Hepatocyte (in vitro differentiated cells): ENCODE results near the gene CAPG. TPM values are rescaled to one million over a fixed set of nuclear protein-coding genes. Genes with fewer than 3 reads are reported as not detected.
A peak's percentile ranks its signal among the peaks of the same experiment; 100 is the strongest.

Source experiments
- DNase-seq: peaks from one replicate; pipeline ENCODE4 v3.0.0-alpha.2; 2016; ENCODE audit warnings: low spot score
- H2AFZ ChIP-seq: fragments of 200-600 bp; sonication (generic); 2 replicates; pipeline ENCODE4 v1.6.0; 2016; ENCODE audit warnings: antibody characterized with exemption, mild to moderate bottlenecking
- H3K27ac ChIP-seq: fragments of 200-600 bp; sonication (generic); 2 replicates; pipeline ENCODE4 v1.5.1; 2016; ENCODE audit warnings: mild to moderate bottlenecking
- H3K27me3 ChIP-seq: fragments of 200-600 bp; sonication (generic); 2 replicates; pipeline ENCODE4 v1.6.1; 2016
- H3K36me3 ChIP-seq: fragments of 200-600 bp; sonication (generic); replicated peaks from 2 replicates; pipeline ENCODE4 v1.5.1; 2016; ENCODE audit warnings: low read depth; ENCODE audit not compliant: insufficient read depth
- H3K4me1 ChIP-seq: fragments of 200-600 bp; sonication (generic); 2 replicates; pipeline ENCODE4 v1.5.1; 2016; ENCODE audit warnings: mild to moderate bottlenecking, moderate library complexity; ENCODE audit not compliant: insufficient read depth
- H3K4me2 ChIP-seq: fragments of 200-600 bp; sonication (generic); 2 replicates; pipeline ENCODE4 v1.6.0; 2016
- H3K4me3 ChIP-seq: fragments of 200-600 bp; sonication (generic); 2 replicates; pipeline ENCODE4 v1.5.1; 2016; ENCODE audit warnings: mild to moderate bottlenecking
- H3K79me2 ChIP-seq: fragments of 200-600 bp; sonication (generic); 2 replicates; pipeline ENCODE4 v1.6.0; 2017; ENCODE audit warnings: mild to moderate bottlenecking
- H3K9me2 ChIP-seq: fragments of 200-600 bp; sonication (generic); replicated peaks from 2 replicates; pipeline ENCODE4 v1.6.0; 2017; ENCODE audit warnings: mild to moderate bottlenecking; ENCODE audit not compliant: insufficient read depth
- H3K9me3 ChIP-seq: fragments of 200-600 bp; sonication (generic); 2 replicates; pipeline ENCODE4 v1.5.1; 2016; ENCODE audit warnings: low read depth, mild to moderate bottlenecking
- H4K20me1 ChIP-seq: fragments of 200-600 bp; sonication (generic); 2 replicates; pipeline ENCODE4 v1.6.0; 2016; ENCODE audit warnings: mild to moderate bottlenecking; ENCODE audit not compliant: insufficient read depth, poor library complexity, severe bottlenecking
- EZH2 ChIP-seq: fragments of 200-600 bp; sonication (generic); IDR thresholded peaks from 2 replicates; pipeline ENCODE4 v1.6.1; 2016; ENCODE audit warnings: antibody characterized with exemption, mild to moderate bottlenecking, borderline replicate concordance
- EZH2phosphoT487 ChIP-seq: fragments of 200-600 bp; sonication (generic); IDR thresholded peaks from one replicate; pipeline ENCODE4 v1.6.1; 2018; ENCODE audit warnings: antibody characterized with exemption, mild to moderate bottlenecking, low read depth, moderate library complexity; ENCODE audit not compliant: unreplicated experiment, severe bottlenecking
- WGBS: methylation state at CpG from one replicate; pipeline ENCODE4 v1.1.6; 2016; ENCODE audit warnings: low lambda C conversion rate; ENCODE audit errors: missing lambda C conversion rate; 5-methylcytosine and 5-hydroxymethylcytosine counted together
- polyA plus RNA-seq: library from polyadenylated mRNA; unstranded; fragments of >200 nt; fragmentation: Nextera tagmentation; extraction: Ambion mirVana; gene quantifications from 2 replicates; pipeline ENCODE4 v1.2.1, GENCODE V29; 2016
- small RNA-seq: library from RNA; depleted of rRNA; stranded (forward); fragments of <200 nt; gene quantifications from one replicate; pipeline ENCODE3, GENCODE V24; 2014
- total RNA-seq: library from RNA; depleted of rRNA; stranded (reverse); fragments of >200 nt; gene quantifications from 2 replicates; pipeline ENCODE4 v1.2.3, GENCODE V29; 2014
- TF ChIP-seq, protein P1 (sequence below): fragments of 200-600 bp; sonication (generic); IDR thresholded peaks from 2 replicates; pipeline ENCODE4 v1.5.1; 2016; ENCODE audit warnings: antibody characterized with exemption, mild to moderate bottlenecking; ENCODE audit not compliant: poor library complexity

The CAPG gene
- total and polyA plus RNA-seq, 2 experiments from 2014 or later: 108 to 172 TPM

DNA sequence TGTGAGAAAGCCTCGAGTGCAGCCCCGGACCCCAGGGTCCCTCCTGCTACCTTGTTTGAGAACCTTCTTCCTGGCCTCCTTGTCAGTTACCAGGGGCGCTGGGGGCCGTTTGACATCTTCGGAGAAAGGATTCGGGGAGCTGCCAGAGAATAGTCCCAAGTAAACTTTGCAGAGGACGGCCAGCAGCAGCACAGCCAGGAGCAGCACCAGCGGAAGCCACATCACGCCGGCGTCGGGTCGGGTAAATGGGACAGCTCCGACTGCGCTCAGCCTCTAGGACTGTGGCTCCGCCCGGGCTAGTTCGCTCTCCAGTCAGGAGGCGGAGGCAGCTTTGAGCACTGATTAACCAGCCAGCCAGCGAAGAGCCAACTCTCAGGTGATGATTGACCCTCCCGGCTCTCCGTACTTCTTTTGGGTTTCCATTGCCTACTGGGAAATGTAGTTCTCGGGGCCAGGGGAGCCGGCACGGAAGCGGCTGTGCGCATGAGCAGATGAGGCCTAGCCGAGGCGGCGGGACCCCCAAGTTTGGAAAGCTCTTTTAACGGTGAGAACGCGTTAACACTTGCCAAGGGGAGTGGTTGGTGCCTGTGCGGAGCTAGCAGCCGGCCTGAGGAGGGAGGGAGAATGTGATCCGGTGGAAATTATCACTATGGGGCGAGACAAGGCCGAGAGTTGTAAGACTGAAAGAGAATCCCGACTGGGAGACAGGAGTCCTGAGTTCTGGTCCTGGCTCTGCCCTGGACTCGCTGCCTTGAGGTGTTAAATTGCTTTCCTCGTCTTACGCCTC, 55.7 kb downstream of the CAPG start, which contains the start of the genes ELMOD3 and RETSAT:
Gene ELMOD3, plus strand, starts transcription at position 484 of the 787 bp plus-strand sequence. CDS start 2,430 bp downstream, outside the sequence.
Gene RETSAT, minus strand, starts transcription at position 243 of the 787 bp plus-strand sequence. Its CDS starts 21 bp downstream, at position 222.
- 1% methylated on average over 42 of the region's 42 CpGs for WGBS
- no peaks in the 10 kb centered on the region for H4K20me1 ChIP-seq
- TF ChIP-seq EZH2phosphoT487 (no peak), EZH2 (no peak)
- TF ChIP-seq, protein P1, sequence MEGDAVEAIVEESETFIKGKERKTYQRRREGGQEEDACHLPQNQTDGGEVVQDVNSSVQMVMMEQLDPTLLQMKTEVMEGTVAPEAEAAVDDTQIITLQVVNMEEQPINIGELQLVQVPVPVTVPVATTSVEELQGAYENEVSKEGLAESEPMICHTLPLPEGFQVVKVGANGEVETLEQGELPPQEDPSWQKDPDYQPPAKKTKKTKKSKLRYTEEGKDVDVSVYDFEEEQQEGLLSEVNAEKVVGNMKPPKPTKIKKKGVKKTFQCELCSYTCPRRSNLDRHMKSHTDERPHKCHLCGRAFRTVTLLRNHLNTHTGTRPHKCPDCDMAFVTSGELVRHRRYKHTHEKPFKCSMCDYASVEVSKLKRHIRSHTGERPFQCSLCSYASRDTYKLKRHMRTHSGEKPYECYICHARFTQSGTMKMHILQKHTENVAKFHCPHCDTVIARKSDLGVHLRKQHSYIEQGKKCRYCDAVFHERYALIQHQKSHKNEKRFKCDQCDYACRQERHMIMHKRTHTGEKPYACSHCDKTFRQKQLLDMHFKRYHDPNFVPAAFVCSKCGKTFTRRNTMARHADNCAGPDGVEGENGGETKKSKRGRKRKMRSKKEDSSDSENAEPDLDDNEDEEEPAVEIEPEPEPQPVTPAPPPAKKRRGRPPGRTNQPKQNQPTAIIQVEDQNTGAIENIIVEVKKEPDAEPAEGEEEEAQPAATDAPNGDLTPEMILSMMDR: no peak
- no peaks in the 10 kb centered on the region for H3K9me3 ChIP-seq
- peaks cover 44% of the 10 kb centered on the region for H3K79me2 ChIP-seq
- H3K4me1 ChIP-seq: peaks cover 10% of the 10 kb centered on the region
- no peaks in the 10 kb centered on the region for H3K27me3 ChIP-seq
- H3K9me2 ChIP-seq: no peaks in the 10 kb centered on the region
- no peaks in the 10 kb centered on the region for H3K36me3 ChIP-seq
- peak; percentile 99 for DNase-seq
- H2AFZ ChIP-seq: peak within 1 kb of the TSS; percentile 78
- peak within 1 kb of the TSS; percentile 59 for H3K4me3 ChIP-seq
- H3K4me2 ChIP-seq: peak within 1 kb of the TSS; percentile 91
- H3K27ac ChIP-seq: peak within 1 kb of the TSS; percentile 81

DNA sequence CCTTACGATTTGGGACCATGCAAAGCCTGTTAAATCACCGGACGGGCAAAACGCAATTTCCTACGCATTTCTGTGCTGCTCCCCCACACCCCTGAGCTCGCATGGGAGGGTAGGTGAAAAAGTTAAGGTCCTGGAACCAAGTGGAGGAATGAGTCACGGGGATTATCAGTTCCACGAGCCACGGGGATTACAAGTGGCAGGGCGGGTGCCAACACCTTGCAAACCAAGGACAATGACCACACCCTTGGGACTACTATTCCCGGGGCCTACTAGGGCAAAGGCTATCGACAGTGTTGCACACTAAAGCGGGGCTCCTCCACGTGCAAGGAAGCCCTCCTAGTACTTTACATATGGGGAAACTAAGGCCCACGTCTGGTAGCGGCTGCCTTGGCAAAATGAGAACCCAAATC, 56.3 kb downstream of the CAPG start:
- Histone ChIP-seq H3K4me1 (peaks cover 10% of the 10 kb centered on the region), H4K20me1 (no peaks in the 10 kb centered on the region), H3K9me2 (no peaks in the 10 kb centered on the region), H3K4me2 (peak overlapping the region; percentile 81), H3K4me3 (peak overlapping the region; percentile 30), H3K27me3 (no peaks in the 10 kb centered on the region), H3K27ac (peak overlapping the region; percentile 81), H3K9me3 (no peaks in the 10 kb centered on the region), H3K36me3 (no peaks in the 10 kb centered on the region), H3K79me2 (peaks cover 44% of the 10 kb centered on the region), H2AFZ (peak overlapping the region; percentile 43)
- WGBS: 36% methylated on average over 16 of the region's 16 CpGs
- TF ChIP-seq, protein P1: no peak
- TF ChIP-seq EZH2phosphoT487 (no peak), EZH2 (no peak)
- peak; percentile 58 for DNase-seq

DNA sequence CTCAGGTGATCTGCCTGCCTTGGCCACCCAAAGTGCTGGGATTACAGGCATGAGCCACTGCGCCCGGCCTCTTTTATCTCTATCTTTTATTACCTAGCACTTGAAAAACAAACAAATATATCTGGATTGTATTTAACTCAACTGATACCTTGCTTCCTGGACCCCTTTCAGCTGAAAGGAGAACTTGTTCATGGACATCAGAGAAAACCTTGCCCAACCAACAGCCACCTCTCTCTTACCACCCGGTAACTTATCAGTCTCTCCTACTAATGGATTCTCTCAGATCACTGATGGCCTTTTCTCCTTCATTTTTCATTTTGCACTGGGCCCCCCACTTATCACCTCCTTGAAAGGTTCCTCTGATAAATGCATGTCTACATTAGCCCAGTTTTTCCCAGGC, 62.6 kb downstream of the CAPG start:
- H3K79me2 ChIP-seq: peaks cover 12% of the 10 kb centered on the region
- H3K4me2 ChIP-seq: no peak overlapping the region
- no peaks in the 10 kb centered on the region for H3K9me3 ChIP-seq
- 55% methylated on average over 3 of the region's 3 CpGs for WGBS
- H4K20me1 ChIP-seq: no peaks in the 10 kb centered on the region
- H2AFZ ChIP-seq: no peak overlapping the region
- no peak overlapping the region for H3K27ac ChIP-seq
- TF ChIP-seq, protein P1: no peak
- no peaks in the 10 kb centered on the region for H3K4me1 ChIP-seq
- H3K36me3 ChIP-seq: no peaks in the 10 kb centered on the region
- no peaks in the 10 kb centered on the region for H3K27me3 ChIP-seq
- no peaks in the 10 kb centered on the region for H3K9me2 ChIP-seq
- DNase-seq: no peak
- no peak overlapping the region for H3K4me3 ChIP-seq

Small RNA genes within 50 kb of the gene (small RNA-seq; reads per million reads assigned to genes)
- gene AC062037.1: not detected
- gene AC062037.2: not detected
- gene RF00019: not detected
- not detected for gene RN7SL113P
- gene RN7SL251P: not detected

Other genes starting within 250 kb of the CAPG start
- gene TGOLN2, start 82.4 kb downstream of the CAPG start, total RNA-seq: 66.5 and 72.0 TPM in 2 replicates
- 51.1 and 52.4 TPM in 2 replicates for gene TGOLN2, start 82.4 kb downstream of the CAPG start, polyA plus RNA-seq
- gene RETSAT, start 55.8 kb downstream of the CAPG start, total RNA-seq: 55.3 and 58.5 TPM in 2 replicates
- 22.2 and 24.7 TPM in 2 replicates for gene RETSAT, start 55.8 kb downstream of the CAPG start, polyA plus RNA-seq
- gene ELMOD3, start 55.6 kb downstream of the CAPG start, total RNA-seq: 17.6 and 25.1 TPM in 2 replicates
- gene ELMOD3, start 55.6 kb downstream of the CAPG start, polyA plus RNA-seq: 16.4 and 18.1 TPM in 2 replicates
- gene SH2D6, start 8.3 kb upstream of the CAPG start, total RNA-seq: 0.27 and 0.36 TPM in 2 replicates
- 2.3 and 2.8 TPM in 2 replicates for gene SH2D6, start 8.3 kb upstream of the CAPG start, polyA plus RNA-seq
- 202 and 252 TPM in 2 replicates for gene MAT2A, start 128.8 kb upstream of the CAPG start, total RNA-seq
- 379 and 465 TPM in 2 replicates for gene MAT2A, start 128.8 kb upstream of the CAPG start, polyA plus RNA-seq
- gene GGCX, start 151.1 kb upstream of the CAPG start, total RNA-seq: 64.5 and 82.5 TPM in 2 replicates
- gene GGCX, start 151.1 kb upstream of the CAPG start, polyA plus RNA-seq: 66.1 and 73.5 TPM in 2 replicates
- gene VAMP8, start 167.2 kb upstream of the CAPG start, total RNA-seq: 50.7 and 70.4 TPM in 2 replicates
- 213 and 240 TPM in 2 replicates for gene VAMP8, start 167.2 kb upstream of the CAPG start, polyA plus RNA-seq
- 2.1 and 2.7 TPM in 2 replicates for gene VAMP5, start 174.1 kb upstream of the CAPG start, total RNA-seq
- gene VAMP5, start 174.1 kb upstream of the CAPG start, polyA plus RNA-seq: 36.1 TPM in 2 replicates
- gene RNF181, start 185.4 kb upstream of the CAPG start, total RNA-seq: 139 and 159 TPM in 2 replicates
- 250 and 256 TPM in 2 replicates for gene RNF181, start 185.4 kb upstream of the CAPG start, polyA plus RNA-seq
- 20.1 and 25.7 TPM in 2 replicates for gene TMEM150A, start 192.3 kb upstream of the CAPG start, total RNA-seq
- gene TMEM150A, start 192.3 kb upstream of the CAPG start, polyA plus RNA-seq: 64.6 and 67.9 TPM in 2 replicates
- 21.6 and 23.1 TPM in 2 replicates for gene C2orf68, start 201.7 kb upstream of the CAPG start, total RNA-seq
- gene C2orf68, start 201.7 kb upstream of the CAPG start, polyA plus RNA-seq: 28.3 and 28.4 TPM in 2 replicates
- 41.7 and 63.9 TPM in 2 replicates for gene USP39, start 205.8 kb upstream of the CAPG start, total RNA-seq
- gene USP39, start 205.8 kb upstream of the CAPG start, polyA plus RNA-seq: 27.5 and 38.5 TPM in 2 replicates